Ovary (tissue), 9 donors: ENCODE results near the gene ST6GAL2. TPM values are rescaled to one million over a fixed set of nuclear protein-coding genes. Genes with fewer than 3 reads are reported as not detected.

Experiments used
- DNase-seq, 5 donors: peaks; one replicate each; pipeline ENCODE4 v3.0.0-alpha.2; 2019 to 2020
- H3K27ac ChIP-seq, 2 donors: fragments of 200-600 bp; one replicate each; pipeline versions ENCODE4 v1.5.1 to v1.8.0; 2019 to 2022
- H3K27me3 ChIP-seq: fragments of 200-600 bp; one replicate; pipeline ENCODE4 v1.8.0; 2022
- H3K36me3 ChIP-seq: fragments of 200-600 bp; sonication (generic); one replicate; pipeline ENCODE4 v1.5.1; 2019
- H3K4me1 ChIP-seq: one replicate; pipeline ENCODE4 v1.8.1; 2013; ENCODE audit warnings: mild to moderate bottlenecking, moderate library complexity; ENCODE audit not compliant: insufficient read depth
- H3K4me3 ChIP-seq: fragments of 200-600 bp; sonication (generic); one replicate; pipeline ENCODE4 v1.5.1; 2017
- H3K9me3 ChIP-seq, 2 donors: fragments of 200-600 bp in 1 of 2; sonication (generic) in 1 of 2; one replicate each; pipeline versions ENCODE4 v1.5.1 to v1.8.1; 2013 to 2019; ENCODE audit warnings: mild to moderate bottlenecking in 1 of 2, moderate library complexity in 1 of 2
- EP300 ChIP-seq: sonication (generic); formaldehyde crosslinking; IDR thresholded peaks from one replicate; pipeline ENCODE4 v1.6.1; 2017; ENCODE audit warnings: antibody characterized with exemption
- POLR2A ChIP-seq: fragments of 450-650 bp; IDR thresholded peaks from one replicate; pipeline ENCODE4 v1.6.1; 2017; ENCODE audit warnings: antibody characterized with exemption, mild to moderate bottlenecking, moderate library complexity
- WGBS, 3 donors: extraction: QIAGEN DNeasy Blood & Tissue Kit in 1 of 3; methylation state at CpG; one replicate each; pipeline versions ENCODE4 v1.1.5 to v1.1.7; 2013 to 2017; 5-methylcytosine and 5-hydroxymethylcytosine counted together
- intact Hi-C, 4 donors: fragments of 100-400 bp; cut with DNase I; formaldehyde crosslinking; loops; one replicate each; pipeline versions ENCODE4 v1.11.0 to v1.15.1; 2022 to 2023
- polyA plus RNA-seq, 2 donors: library from polyadenylated mRNA; stranded (reverse); fragments of 200-250 nt in 1 of 2; fragments of 350-450 nt in 1 of 2; fragmentation: Illumina TruSeq in 1 of 2; extraction: RNeasy Lipid Tissue Mini Kit (QIAGEN cat#74804) in 1 of 2; gene quantifications; one replicate each; pipeline ENCODE4 v1.2.3, GENCODE V29; 2013 to 2014
- total RNA-seq, 7 donors: library from RNA; depleted of rRNA in 2 of 7; stranded (reverse); fragments of >200 nt in 2 of 7; fragmentation: NEBNext Ultra II Directional in 3 of 7; extraction: Animal tissue kit (Norgen Biotek cat#: 25700) in 3 of 7; gene quantifications; one replicate each; pipeline versions ENCODE4 v1.1.0 to v1.2.4, GENCODE V29; 2016 to 2023
- TF ChIP-seq, protein P1 (sequence below), 3 donors: fragments of 450-650 bp in 2 of 3; fragments of 200-600 bp in 1 of 3; IDR thresholded peaks; one replicate each; pipeline versions ENCODE4 v1.5.1 to v1.8.0; 2016 to 2022; ENCODE audit warnings: antibody characterized with exemption in 3 of 3, mild to moderate bottlenecking in 1 of 3
- donor health status: DM: no; HTN: no; CAD: no; lungs with moderate emphysema.
- donor health status: DM: no; HTN: no; CAD: no.
- donor health status: Bipolar disorder and iron deficiency.
- donor health status: DM: yes; HTN: yes; CAD: no.
- donor health status: DM: no; HTN: no; CAD: no.
- donor health status: DM: yes; HTN: yes; CAD: no.

ST6GAL2 gene
- total and polyA plus RNA-seq, 9 donors = 0.20 to 6.9 (median 1.00) TPM; not detected in 1

DNA sequence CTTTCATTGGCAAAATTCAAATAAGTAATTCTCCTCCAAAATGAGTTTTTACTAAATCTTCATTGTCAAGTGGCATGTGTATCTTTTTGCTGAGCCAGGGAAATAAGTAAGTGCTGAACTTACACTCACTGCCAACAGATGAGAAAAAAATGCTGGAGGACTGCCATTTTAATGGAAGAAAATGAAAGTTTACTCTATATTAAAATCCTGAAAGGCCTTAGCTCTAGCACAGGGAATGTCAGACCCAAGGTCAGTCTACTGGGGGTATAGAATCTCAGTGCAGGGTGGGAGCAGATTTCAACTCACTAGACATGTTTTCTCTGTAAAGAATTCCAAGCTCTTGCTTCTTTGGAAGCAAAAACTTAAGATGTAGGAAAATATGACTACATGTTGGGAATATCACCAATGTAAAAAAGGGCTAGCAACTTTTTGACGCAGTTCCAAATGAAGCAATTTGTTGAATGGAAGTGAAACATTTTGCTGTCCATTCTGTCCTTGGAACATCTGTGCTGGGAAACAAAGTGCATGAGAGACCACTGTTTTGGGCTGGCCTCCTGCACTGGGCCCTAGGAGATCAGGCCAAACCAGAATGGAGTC, 127.0 kb downstream of the ST6GAL2 start:
- Histone ChIP-seq H3K4me1 (peaks cover 2% of the 10 kb centered on the region), H3K27me3 (no peaks in the 10 kb centered on the region), H3K36me3 (no peaks in the 10 kb centered on the region), H3K4me3 (no peak overlapping the region), H3K27ac (no peak overlapping the region), H3K9me3 (no peaks in the 10 kb centered on the region)
- TF ChIP-seq POLR2A (no peak), EP300 (no peak)
- TF ChIP-seq, protein P1, sequence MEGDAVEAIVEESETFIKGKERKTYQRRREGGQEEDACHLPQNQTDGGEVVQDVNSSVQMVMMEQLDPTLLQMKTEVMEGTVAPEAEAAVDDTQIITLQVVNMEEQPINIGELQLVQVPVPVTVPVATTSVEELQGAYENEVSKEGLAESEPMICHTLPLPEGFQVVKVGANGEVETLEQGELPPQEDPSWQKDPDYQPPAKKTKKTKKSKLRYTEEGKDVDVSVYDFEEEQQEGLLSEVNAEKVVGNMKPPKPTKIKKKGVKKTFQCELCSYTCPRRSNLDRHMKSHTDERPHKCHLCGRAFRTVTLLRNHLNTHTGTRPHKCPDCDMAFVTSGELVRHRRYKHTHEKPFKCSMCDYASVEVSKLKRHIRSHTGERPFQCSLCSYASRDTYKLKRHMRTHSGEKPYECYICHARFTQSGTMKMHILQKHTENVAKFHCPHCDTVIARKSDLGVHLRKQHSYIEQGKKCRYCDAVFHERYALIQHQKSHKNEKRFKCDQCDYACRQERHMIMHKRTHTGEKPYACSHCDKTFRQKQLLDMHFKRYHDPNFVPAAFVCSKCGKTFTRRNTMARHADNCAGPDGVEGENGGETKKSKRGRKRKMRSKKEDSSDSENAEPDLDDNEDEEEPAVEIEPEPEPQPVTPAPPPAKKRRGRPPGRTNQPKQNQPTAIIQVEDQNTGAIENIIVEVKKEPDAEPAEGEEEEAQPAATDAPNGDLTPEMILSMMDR (IDR thresholded peaks at IDR 0.05) = no peak
- 11 to 25% (median 11%) methylated on average over 1 of the region's 1 CpG for WGBS, 3 donors
- DNase-seq = no peak
- intact Hi-C loops = no loop called here
